ENCODE measurements around the gene NEDD4L.

NEDD4L gene

GRCh38 chr18:58096658-58097057 is 52.6 kb downstream of the NEDD4L start:
- DNase-seq, result no peak

GRCh38 chr18:58097121-58097906 is 53.3 kb downstream of the NEDD4L start:
- peak; percentile 79 for DNase-seq

DNA sequence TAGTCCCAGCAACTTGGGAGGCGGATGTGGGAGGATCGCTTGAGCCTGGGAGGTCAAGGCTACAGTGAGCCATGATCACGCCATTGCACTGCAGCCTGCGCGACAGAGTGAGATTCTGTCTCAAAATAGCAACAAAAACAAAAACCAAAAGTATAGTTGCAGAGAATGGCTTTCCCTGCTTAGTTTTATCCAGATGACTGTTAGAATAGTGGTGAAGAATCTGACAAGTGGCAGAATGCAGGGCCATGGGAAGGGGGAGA is 53.8 kb downstream of the NEDD4L start:
- DNase-seq, result no peak

GRCh38 chr18:58098706-58099105 is 54.7 kb downstream of the NEDD4L start:
- DNase-seq, result no peak

GRCh38 chr18:58100154-58100553 is 56.1 kb downstream of the NEDD4L start:
- no peak for DNase-seq

DNA sequence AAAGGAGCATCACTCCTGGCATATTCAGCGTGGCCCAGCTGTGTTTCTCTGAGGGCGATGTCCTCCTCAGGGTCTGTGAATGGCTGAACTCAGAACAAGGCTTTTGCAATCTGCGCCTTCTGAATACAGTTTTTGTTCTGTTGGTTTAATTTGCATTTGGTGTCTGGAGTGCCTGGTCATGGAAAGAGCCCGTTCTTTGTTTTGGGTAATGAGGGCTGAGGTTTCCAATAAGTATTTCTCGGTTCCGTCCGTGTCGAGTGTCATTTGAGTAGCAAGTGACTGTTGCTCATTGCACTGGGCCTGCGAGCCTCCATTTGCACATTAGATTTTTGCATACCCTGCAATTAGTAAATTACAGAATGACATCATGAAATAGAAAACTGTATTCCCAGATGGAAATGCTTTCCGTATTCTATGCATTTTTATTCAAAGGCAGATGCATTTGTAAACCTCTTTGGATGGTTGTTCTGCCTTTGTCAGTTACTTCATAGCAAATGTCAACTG is 57.3 kb downstream of the NEDD4L start:
- no peak for DNase-seq

DNA sequence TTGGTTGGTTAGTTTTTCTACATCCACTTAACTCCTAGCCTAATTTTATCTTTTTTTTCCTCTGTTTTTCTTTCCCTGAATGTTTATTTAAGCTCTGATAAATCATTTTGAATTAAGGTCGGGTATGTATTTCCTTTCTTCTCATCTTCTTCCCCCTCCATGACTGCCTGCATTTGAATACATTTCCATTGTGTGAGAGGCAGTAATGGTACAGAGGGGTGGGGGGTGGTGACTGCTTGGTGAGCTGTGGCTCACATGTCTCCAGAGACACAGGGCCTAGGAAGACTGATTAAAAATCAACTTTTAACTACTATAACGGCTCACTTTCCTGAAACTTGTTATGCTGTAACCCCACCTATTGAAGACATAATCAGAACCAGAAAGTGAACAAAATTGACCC is 58.0 kb downstream of the NEDD4L start:
- DNase-seq, result no peak

GRCh38 chr18:58102875-58103274 is 58.8 kb downstream of the NEDD4L start:
- DNase-seq, result no peak

GRCh38 chr18:58103339-58103985 is 59.4 kb downstream of the NEDD4L start:
- no peak for DNase-seq

- no peak for DNase-seq
Measured at GRCh38 chr18:58104096-58104495, 60.1 kb downstream of the NEDD4L start.

DNA sequence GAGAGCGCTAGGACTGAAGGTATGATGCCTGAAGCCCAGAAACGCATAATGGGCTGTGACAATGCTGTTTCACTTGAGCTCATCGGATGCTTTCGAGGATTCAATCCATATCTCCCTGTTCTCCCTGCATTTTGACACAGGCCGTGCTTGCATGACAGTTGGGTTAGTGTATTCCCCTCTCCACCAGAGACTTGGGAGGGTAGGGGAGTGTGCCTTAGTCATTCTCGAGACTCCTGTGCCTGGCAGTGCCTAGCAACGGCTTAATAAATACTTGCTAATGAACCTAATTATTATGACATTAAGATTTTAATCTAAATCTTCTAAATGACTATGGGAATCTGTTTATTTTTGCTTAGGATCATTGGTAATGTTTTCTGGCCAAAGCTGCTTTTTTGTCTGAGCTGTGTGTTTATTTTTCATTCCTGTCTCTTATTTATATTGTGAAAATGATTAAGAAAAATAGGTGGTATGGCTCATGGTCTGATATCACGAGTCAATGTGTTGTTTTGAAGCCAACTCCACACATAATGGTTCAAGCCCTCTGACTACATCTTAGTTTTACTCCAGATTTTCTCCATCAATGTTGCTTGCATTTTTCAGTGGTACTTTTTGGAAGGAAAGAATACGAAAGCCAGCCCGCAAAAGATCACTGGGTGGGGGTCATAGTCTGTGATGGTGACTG is 61.3 kb downstream of the NEDD4L start:
- DNase-seq, result no peak

DNA sequence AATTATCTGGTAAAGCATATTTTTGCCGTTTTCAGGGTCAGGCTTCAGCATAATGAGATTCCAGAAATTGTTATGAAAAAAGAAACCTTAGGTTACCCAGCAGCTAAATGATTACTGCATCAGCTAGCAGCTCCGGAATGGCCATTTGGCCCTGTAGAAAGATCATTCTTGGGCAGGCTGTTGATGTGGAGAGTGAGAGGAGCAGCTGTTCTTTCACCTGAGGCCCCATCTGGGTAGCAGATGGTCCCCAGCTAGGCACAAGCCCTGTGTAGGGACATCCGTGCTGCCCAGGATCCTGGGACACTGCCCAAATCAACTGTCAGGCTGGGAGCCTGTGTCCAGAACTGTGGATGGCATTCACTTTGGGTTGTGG is 61.8 kb downstream of the NEDD4L start:
- DNase-seq, result no peak

DNA sequence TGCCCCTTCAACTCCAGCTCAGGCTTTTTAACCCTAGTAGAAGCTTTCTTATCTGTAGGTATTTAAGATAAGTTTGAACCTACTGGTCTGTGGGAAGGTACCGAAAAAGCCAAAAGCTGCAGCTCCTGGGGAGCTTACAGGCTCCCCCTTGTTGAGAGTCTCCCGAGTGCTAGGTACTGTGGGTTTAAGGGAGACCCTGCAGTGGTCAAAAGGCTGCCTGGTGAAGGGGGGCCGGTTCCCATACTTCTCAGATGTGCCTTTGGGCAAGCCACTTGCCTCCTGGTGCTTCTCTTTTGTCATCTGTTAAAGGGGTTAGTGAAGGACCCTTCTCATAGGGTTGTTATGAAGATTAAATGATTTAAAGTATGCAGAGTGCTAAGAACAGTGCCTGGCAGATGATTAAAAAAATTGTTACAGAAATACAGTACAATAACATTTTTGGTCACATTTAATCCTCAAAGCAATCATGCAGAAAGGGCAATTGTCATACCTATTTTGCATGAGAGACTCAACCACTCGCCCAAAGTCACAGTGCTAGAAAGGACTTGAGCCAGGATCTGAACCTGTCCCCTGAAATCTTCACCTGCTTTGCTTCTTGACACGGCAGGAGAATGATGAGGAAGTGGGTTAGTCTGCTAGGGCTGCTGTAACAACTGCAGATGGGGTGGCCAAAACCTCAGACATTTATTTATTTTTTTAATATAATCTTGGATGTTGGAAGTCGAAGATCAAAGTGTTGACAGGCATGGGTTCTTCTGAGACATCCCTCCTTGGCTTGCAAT is 62.5 kb downstream of the NEDD4L start:
- DNase-seq, result no peak

DNA sequence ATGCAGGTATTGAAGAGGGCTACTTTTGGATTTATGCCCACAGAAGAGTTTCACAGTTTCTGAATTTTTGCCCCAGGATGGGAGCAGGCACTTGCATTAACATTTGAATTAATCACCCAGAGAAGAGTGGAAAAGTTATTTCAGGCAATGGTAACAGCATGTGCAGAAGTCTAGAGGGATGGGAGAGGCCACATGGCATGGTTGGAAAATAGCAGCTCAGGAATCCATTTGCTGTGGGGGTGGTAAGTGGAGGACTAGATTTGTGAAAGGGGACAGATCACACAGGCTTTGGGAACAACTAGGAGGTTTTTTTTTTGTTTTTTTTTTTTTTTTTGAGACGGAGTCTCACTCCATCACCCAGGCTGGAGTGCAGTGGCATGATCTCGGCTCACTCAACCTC is 65.2 kb downstream of the NEDD4L start:
- DNase-seq, result no peak

GRCh38 chr18:58110398-58110797 is 66.4 kb downstream of the NEDD4L start:
- no peak for DNase-seq

DNA sequence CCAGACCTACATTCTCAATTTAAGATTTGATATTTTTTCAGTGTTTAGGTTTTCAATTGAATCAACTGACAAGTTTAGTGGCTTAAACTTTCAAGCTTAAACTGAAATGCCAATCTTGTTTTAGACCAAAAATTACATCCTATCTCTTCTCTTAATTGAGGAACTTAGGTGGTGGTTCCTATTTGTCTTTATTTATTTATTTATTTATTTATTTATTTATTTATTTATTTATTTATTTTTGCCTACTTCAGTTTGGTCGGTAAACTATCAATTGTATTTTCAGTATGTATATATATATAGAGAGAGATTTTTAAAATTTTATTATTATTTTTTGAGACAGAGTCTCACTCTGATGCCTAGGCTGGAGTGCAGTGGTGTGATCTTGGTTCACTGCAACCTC is 68.1 kb downstream of the NEDD4L start:
- DNase-seq, result no peak

DNA sequence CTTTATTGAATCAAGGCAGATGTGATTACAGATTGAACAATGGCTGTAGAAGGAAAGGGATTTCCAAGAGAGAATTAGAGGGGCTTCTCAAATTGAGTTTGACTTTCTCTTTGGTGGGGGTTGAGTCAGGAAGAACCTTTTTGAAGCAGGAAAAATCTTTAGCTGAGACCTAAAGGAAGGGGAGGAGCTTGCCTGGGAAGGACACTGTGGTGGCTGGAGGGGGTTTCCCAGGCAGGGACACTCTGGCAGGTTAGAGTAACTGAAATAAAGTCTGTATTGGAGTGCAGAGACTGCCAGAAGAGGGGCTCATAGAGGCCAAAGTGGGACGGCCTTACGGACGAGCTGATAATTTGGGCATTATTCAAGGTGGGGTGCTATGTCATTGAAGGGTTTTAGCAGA is 69.3 kb downstream of the NEDD4L start:
- no peak for DNase-seq

GRCh38 chr18:58114766-58115165 is 70.7 kb downstream of the NEDD4L start:
- no peak for DNase-seq

GRCh38 chr18:58116818-58117217 is 72.8 kb downstream of the NEDD4L start:
- no peak for DNase-seq

GRCh38 chr18:58117786-58118403 is 73.9 kb downstream of the NEDD4L start:
- peak; percentile 77 for DNase-seq

DNA sequence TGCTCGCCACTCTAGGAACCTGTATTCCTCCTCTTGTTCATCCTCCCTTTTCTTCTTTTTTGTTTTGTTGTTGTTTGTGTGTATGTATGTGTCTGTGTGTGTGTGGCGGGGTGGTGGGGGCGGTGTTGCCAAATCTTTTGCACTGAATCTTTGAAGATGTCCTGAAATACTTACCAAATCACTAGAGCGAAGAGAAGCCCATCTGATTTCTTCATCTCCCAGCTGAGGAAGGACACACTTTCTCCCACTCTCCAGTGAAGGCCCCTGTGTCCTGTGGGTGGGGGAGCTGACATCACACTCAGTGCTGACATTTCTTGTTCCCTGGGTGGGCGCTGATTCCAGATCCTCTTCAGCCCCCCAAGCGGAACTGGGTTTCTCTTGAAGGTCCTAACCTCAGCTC is 74.5 kb downstream of the NEDD4L start:
- no peak for DNase-seq

DNA sequence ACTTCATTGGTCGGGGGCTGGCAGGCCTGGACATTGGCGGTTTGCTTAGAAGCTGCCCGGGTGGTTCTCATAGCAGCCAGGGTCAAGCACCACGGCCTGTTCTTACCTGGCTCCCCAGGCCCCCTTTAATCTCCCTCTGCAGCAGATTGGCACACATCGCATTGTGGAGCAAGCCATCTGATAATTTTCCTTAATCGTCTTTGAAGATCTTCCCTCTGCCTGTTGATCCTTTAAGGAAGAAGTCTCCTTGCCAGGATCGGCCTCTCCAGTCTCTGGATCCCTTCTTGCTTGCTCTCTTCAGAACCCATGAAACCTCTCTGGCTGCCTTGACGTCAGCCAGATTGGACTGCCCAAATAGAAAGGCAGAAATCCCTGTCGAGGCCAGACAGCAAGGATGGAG is 75.8 kb downstream of the NEDD4L start:
- DNase-seq, result no peak

DNA sequence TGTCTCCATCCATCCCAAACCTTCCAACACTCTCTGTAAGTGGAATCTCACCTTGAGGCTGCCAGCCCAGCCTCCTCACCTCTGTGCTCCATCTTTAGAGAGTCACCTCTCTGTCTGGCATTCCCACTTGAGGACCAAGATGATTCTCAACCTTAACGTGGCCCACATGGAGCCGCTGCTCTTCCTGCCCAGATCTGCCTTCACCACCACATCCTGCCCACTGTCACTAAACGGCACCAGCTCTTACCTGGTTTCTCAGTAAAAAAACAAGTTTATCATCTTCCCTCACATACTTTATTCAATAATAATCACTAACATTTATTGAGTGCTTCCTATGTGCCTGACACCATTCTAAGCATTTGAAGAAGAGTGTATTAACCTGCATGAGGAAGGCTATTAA is 80.4 kb downstream of the NEDD4L start:
- no peak for DNase-seq
